Loucy (cell line): ENCODE measurements around the gene ACTN1.

ENCODE experiments used
- H2AFZ ChIP-seq: fragments of 200-600 bp; sonication (generic); 2 replicates; pipeline ENCODE4 v1.6.0; 2016; ENCODE audit warnings: antibody characterized with exemption, mild to moderate bottlenecking, low read length, moderate library complexity
- H3F3A ChIP-seq: fragments of 200-600 bp; 2 replicates; pipeline ENCODE4 v1.6.0; 2016; ENCODE audit warnings: antibody characterized with exemption, low read depth, mild to moderate bottlenecking
- H3K27me3 ChIP-seq: fragments of 200-600 bp; sonication (generic); 2 replicates; pipeline ENCODE4 v1.6.1; 2014; ENCODE audit warnings: low read length, mild to moderate bottlenecking; ENCODE audit not compliant: insufficient read depth, poor library complexity, severe bottlenecking
- H3K36me3 ChIP-seq: fragments of 200-600 bp; sonication (generic); 2 replicates; pipeline ENCODE4 v1.6.1; 2016; ENCODE audit warnings: low read length; ENCODE audit not compliant: insufficient read depth
- H3K4me1 ChIP-seq: fragments of 200-600 bp; sonication (generic); 2 replicates; pipeline ENCODE4 v1.5.1; 2014; ENCODE audit warnings: low read length, mild to moderate bottlenecking; ENCODE audit not compliant: insufficient read depth, poor library complexity, severe bottlenecking
- H3K4me2 ChIP-seq: fragments of 200-600 bp; sonication (generic); 2 replicates; pipeline ENCODE4 v1.6.0; 2014; ENCODE audit warnings: antibody characterized with exemption, low read length, low read depth, mild to moderate bottlenecking; ENCODE audit not compliant: poor library complexity, severe bottlenecking
- H3K4me3 ChIP-seq: fragments of 200-600 bp; sonication (generic); 2 replicates; pipeline ENCODE4 v1.5.1; 2014; ENCODE audit warnings: low read length, mild to moderate bottlenecking, mixed read lengths; ENCODE audit not compliant: poor library complexity, severe bottlenecking
- H3K79me2 ChIP-seq: fragments of 200-600 bp; sonication (generic); 2 replicates; pipeline ENCODE4 v1.6.1; 2014; ENCODE audit warnings: low read length; ENCODE audit not compliant: insufficient read depth
- H3K9ac ChIP-seq: fragments of 200-600 bp; sonication (generic); 2 replicates; pipeline ENCODE4 v1.6.0; 2014; ENCODE audit warnings: mild to moderate bottlenecking, low read depth, low read length, moderate library complexity; ENCODE audit not compliant: poor library complexity, severe bottlenecking
- H3K9me2 ChIP-seq: fragments of 200-600 bp; sonication (generic); replicated peaks from 2 replicates; pipeline ENCODE4 v1.6.1; 2016; ENCODE audit warnings: low read depth, low read length, mixed read lengths
- H3K9me3 ChIP-seq: fragments of 200-600 bp; sonication (generic); 2 replicates; pipeline ENCODE4 v1.6.1; 2014; ENCODE audit warnings: mild to moderate bottlenecking, antibody characterized with exemption, low read length, low read depth; ENCODE audit not compliant: insufficient read depth
- H4K20me1 ChIP-seq: fragments of 200-600 bp; sonication (generic); 2 replicates; pipeline ENCODE4 v1.6.0; 2014; ENCODE audit warnings: antibody characterized with exemption, low read length, mild to moderate bottlenecking; ENCODE audit not compliant: insufficient read depth, poor library complexity, severe bottlenecking
- CTCF ChIP-seq: fragments of 200-600 bp; sonication (generic); conservative IDR thresholded peaks from 2 replicates; pipeline ENCODE4 v1.5.1; 2014; ENCODE audit warnings: mild to moderate bottlenecking, antibody characterized with exemption, low read length
- EZH2phosphoT487 ChIP-seq: fragments of 200-600 bp; IDR thresholded peaks from 2 replicates; pipeline ENCODE4 v1.6.1; 2018; ENCODE audit warnings: antibody characterized with exemption, mild to moderate bottlenecking, moderate library complexity, borderline replicate concordance

The ACTN1 gene

GRCh38 chr14:68950111-68950510 lies 29.0 kb downstream of the ACTN1 start:
- TF ChIP-seq EZH2phosphoT487 (no peak), CTCF (no peak)
- peaks cover 99% of the 10 kb centered on the region for H3K79me2 ChIP-seq
- H3K4me3 ChIP-seq, result no peak overlapping the region
- H2AFZ ChIP-seq, result no peak overlapping the region
- no peaks in the 10 kb centered on the region for H3F3A ChIP-seq
- H3K36me3 ChIP-seq, result peaks cover 11% of the 10 kb centered on the region; the same call in 1 of the 2 replicates
- H3K9me2 ChIP-seq, result no peaks in the 10 kb centered on the region
- H3K27me3 ChIP-seq, result no peaks in the 10 kb centered on the region
- no peak overlapping the region for H3K4me2 ChIP-seq
- H3K4me1 ChIP-seq, result peaks cover 49% of the 10 kb centered on the region
- H4K20me1 ChIP-seq, result peaks cover 56% of the 10 kb centered on the region
- no peak overlapping the region for H3K9ac ChIP-seq
- H3K9me3 ChIP-seq, result no peaks in the 10 kb centered on the region

GRCh38 chr14:68949601-68949965 lies 29.5 kb downstream of the ACTN1 start:
- Histone ChIP-seq H3K4me1 (peaks cover 47% of the 10 kb centered on the region), H3K79me2 (peaks cover 99% of the 10 kb centered on the region), H3K4me2 (no peak overlapping the region)

GRCh38 chr14:68948686-68949600 lies 30.2 kb downstream of the ACTN1 start:
- Histone ChIP-seq H3F3A (no peaks in the 10 kb centered on the region), H3K9ac (no peak overlapping the region), H3K27me3 (no peaks in the 10 kb centered on the region), H3K4me3 (no peak overlapping the region), H2AFZ (no peak overlapping the region), H3K4me2 (peak overlapping the region; percentile 68), H3K9me3 (no peaks in the 10 kb centered on the region), H3K9me2 (no peaks in the 10 kb centered on the region), H4K20me1 (peaks cover 61% of the 10 kb centered on the region), H3K4me1 (peaks cover 47% of the 10 kb centered on the region), H3K36me3 (peaks cover 11% of the 10 kb centered on the region; the same call in 1 of the 2 replicates), H3K79me2 (peaks cover 100% of the 10 kb centered on the region)
- TF ChIP-seq EZH2phosphoT487 (no peak), CTCF (no peak)

More at GRCh38 chr14:68949601-68949965, 29.5 kb downstream of the ACTN1 start:
- Histone ChIP-seq H3K4me3 (no peak overlapping the region), H4K20me1 (peaks cover 57% of the 10 kb centered on the region), H3F3A (no peaks in the 10 kb centered on the region), H3K9me3 (no peaks in the 10 kb centered on the region), H3K36me3 (peaks cover 11% of the 10 kb centered on the region; the same call in 1 of the 2 replicates), H3K9me2 (no peaks in the 10 kb centered on the region), H2AFZ (no peak overlapping the region), H3K9ac (no peak overlapping the region), H3K27me3 (no peaks in the 10 kb centered on the region)
- TF ChIP-seq CTCF, result no peak
- no peak for TF ChIP-seq EZH2phosphoT487
